SK-N-SH (cell line): ENCODE data around the gene SAMD14. TPM values are rescaled to one million over a fixed set of nuclear protein-coding genes. Genes with fewer than 3 reads are reported as not detected.

Source experiments
- CTCF ChIA-PET: fragments of 300-600, 350-600 bp; formaldehyde crosslinking; extraction: SDS; loops from one replicate; lab custom pipeline; 2021; lab: Yijun Ruan, JAX
- POLR2A ChIA-PET: fragments of 350-600 bp; sonication (Branson Sonifier 250); formaldehyde crosslinking; extraction: SDS; loops from one replicate; lab custom pipeline; 2020; ENCODE audit warnings: antibody characterized with exemption, inconsistent platforms; lab: Yijun Ruan, JAX
- DNase-seq: peaks from one replicate; pipeline ENCODE4 v3.0.0; 2012
- H2AFZ ChIP-seq: fragments of 200-600 bp; sonication (generic); 2 replicates; pipeline ENCODE4 v1.8.1; 2016; ENCODE audit warnings: antibody characterized with exemption, mild to moderate bottlenecking, low read depth
- H3F3A ChIP-seq: fragments of 200-600 bp; sonication (generic); replicated peaks from 2 replicates; pipeline ENCODE3; 2016; ENCODE audit warnings: antibody characterized with exemption, mild to moderate bottlenecking; ENCODE audit not compliant: insufficient read depth
- H3K27ac ChIP-seq, 2 experiments: fragments of 200-500 bp in 1 of 2; fragments of 200-600 bp in 1 of 2; sonication (Bioruptor generic) in 1 of 2; sonication (generic), shearing (Covaris generic) in 1 of 2; 2 replicates each; pipeline versions ENCODE4 v1.5.1 to v1.6.1; 2014 to 2016; ENCODE audit warnings: low read depth in 2 of 2, inconsistent platforms in 1 of 2, low read length in 1 of 2, mild to moderate bottlenecking in 1 of 2, mixed read lengths in 1 of 2
- H3K27me3 ChIP-seq: fragments of 200-600 bp; sonication (generic), shearing (Covaris generic); 2 replicates; pipeline ENCODE4 v1.6.1; 2016; ENCODE audit warnings: mixed run types; ENCODE audit not compliant: insufficient read depth
- H3K36me3 ChIP-seq, 2 experiments: fragments of 200-500 bp in 1 of 2; fragments of 200-600 bp in 1 of 2; sonication (Bioruptor generic) in 1 of 2; sonication (generic) in 1 of 2; replicated peaks in 1 of 2; 2 replicates each; pipeline versions ENCODE3 to v1.5.1; 2014 to 2016; ENCODE audit warnings: low read length in 1 of 2, mild to moderate bottlenecking in 1 of 2; ENCODE audit not compliant: insufficient read depth in 2 of 2, control insufficient read depth in 1 of 2
- H3K4me1 ChIP-seq, 2 experiments: fragments of 200-500 bp in 1 of 2; fragments of 200-600 bp in 1 of 2; sonication (Bioruptor generic) in 1 of 2; sonication (generic), shearing (Covaris generic) in 1 of 2; 2 replicates each; pipeline versions ENCODE4 v1.5.1 to v1.6.1; 2014 to 2016; ENCODE audit warnings: low read depth in 1 of 2, low read length in 1 of 2, mixed run types in 1 of 2; ENCODE audit not compliant: insufficient read depth in 2 of 2, control insufficient read depth in 1 of 2
- H3K4me2 ChIP-seq: fragments of 200-600 bp; sonication (generic), shearing (Covaris generic); 2 replicates; pipeline ENCODE4 v1.6.1; 2017; ENCODE audit warnings: mixed run types
- H3K4me3 ChIP-seq, 2 experiments: fragments of 200-500 bp in 1 of 2; fragments of 200-600 bp in 1 of 2; sonication (Bioruptor generic) in 1 of 2; sonication (generic), shearing (Covaris generic) in 1 of 2; 2 replicates each; pipeline versions ENCODE4 v1.5.1 to v1.8.1; 2014 to 2016; ENCODE audit warnings: low read depth in 2 of 2, inconsistent platforms in 1 of 2, low read length in 1 of 2, mild to moderate bottlenecking in 1 of 2, mixed read lengths in 1 of 2, moderate library complexity in 1 of 2
- H3K79me2 ChIP-seq: fragments of 200-600 bp; sonication (generic); 2 replicates; pipeline ENCODE4 v1.8.1; 2017; ENCODE audit warnings: mild to moderate bottlenecking; ENCODE audit not compliant: insufficient read depth
- H3K9ac ChIP-seq: fragments of 200-600 bp; sonication (generic); 2 replicates; pipeline ENCODE4 v1.6.1; 2017; ENCODE audit warnings: mixed run types
- H3K9me2 ChIP-seq: fragments of 200-600 bp; sonication (generic); 2 replicates; pipeline ENCODE4 v1.6.1; 2017; ENCODE audit warnings: mixed run types
- H3K9me3 ChIP-seq: fragments of 200-600 bp; sonication (generic); 2 replicates; pipeline ENCODE4 v1.6.1; 2017; ENCODE audit warnings: mixed run types, mild to moderate bottlenecking, moderate library complexity
- H4K20me1 ChIP-seq: fragments of 200-600 bp; sonication (generic); 2 replicates; pipeline ENCODE4 v1.6.1; 2017; ENCODE audit warnings: mild to moderate bottlenecking, mixed run types; ENCODE audit not compliant: insufficient read depth
- CHD2 ChIP-seq: fragments of 150-350 bp; IDR thresholded peaks from 2 replicates; pipeline ENCODE4 v1.6.1; 2018; ENCODE audit warnings: low read length; ENCODE audit not compliant: partially characterized antibody
- ELF1 ChIP-seq: IDR thresholded peaks from 2 replicates; pipeline ENCODE4 v1.4.0; 2012
- EP300 ChIP-seq, 2 experiments: IDR thresholded peaks; 2 replicates each; pipeline versions ENCODE4 v1.4.0 to v1.6.1; 2012; ENCODE audit warnings: borderline replicate concordance in 1 of 2, low read depth in 1 of 2, low read length in 1 of 2
- FOSL2 ChIP-seq: IDR thresholded peaks from 2 replicates; pipeline ENCODE4 v1.4.0; 2012; ENCODE audit warnings: low read depth, mild to moderate bottlenecking, moderate library complexity, borderline replicate concordance
- FOXJ3 ChIP-seq: sonication (generic); formaldehyde crosslinking; IDR thresholded peaks from 2 replicates; pipeline ENCODE4 v1.5.1; 2020; ENCODE audit warnings: mild to moderate bottlenecking, missing genetic modification reagents
- GABPA ChIP-seq: IDR thresholded peaks from 2 replicates; pipeline ENCODE4 v1.4.0; 2012; ENCODE audit warnings: low read depth, mild to moderate bottlenecking
- JUND ChIP-seq: IDR thresholded peaks from 2 replicates; pipeline ENCODE4 v1.4.0; 2012
- MAX ChIP-seq: IDR thresholded peaks from 2 replicates; pipeline ENCODE4 v1.4.0; 2012; ENCODE audit warnings: low read depth
- MXI1 ChIP-seq: IDR thresholded peaks from 2 replicates; pipeline ENCODE4 v1.6.1; 2012; ENCODE audit warnings: mild to moderate bottlenecking, low read depth, low read length, improper control_type of control experiment
- NFIC ChIP-seq: IDR thresholded peaks from 2 replicates; pipeline ENCODE4 v1.4.0; 2012; ENCODE audit warnings: borderline replicate concordance
- NRF1 ChIP-seq: IDR thresholded peaks from 2 replicates; pipeline ENCODE4 v1.6.1; 2012; ENCODE audit warnings: low read depth, mild to moderate bottlenecking, low read length
- PBX3 ChIP-seq: IDR thresholded peaks from 2 replicates; pipeline ENCODE4; 2012
- RFX5 ChIP-seq: IDR thresholded peaks from 2 replicates; pipeline ENCODE4 v1.6.1; 2012; ENCODE audit warnings: mild to moderate bottlenecking, improper control_type of control experiment, low read length
- SIN3A ChIP-seq: IDR thresholded peaks from 2 replicates; pipeline ENCODE4 v1.6.1; 2012; ENCODE audit warnings: low read depth, mild to moderate bottlenecking, low read length, moderate library complexity, borderline replicate concordance
- SMC3 ChIP-seq: IDR thresholded peaks from 2 replicates; pipeline ENCODE4 v1.6.1; 2012; ENCODE audit warnings: low read depth, low read length, improper control_type of control experiment
- TCF12 ChIP-seq: IDR thresholded peaks from 2 replicates; pipeline ENCODE4 v1.4.0; 2012
- TEAD4 ChIP-seq: IDR thresholded peaks from 2 replicates; pipeline ENCODE4 v1.4.0; 2012; ENCODE audit warnings: mild to moderate bottlenecking, borderline replicate concordance; ENCODE audit not compliant: insufficient read depth
- YY1 ChIP-seq: IDR thresholded peaks from 2 replicates; pipeline ENCODE4 v1.4.0; 2012; ENCODE audit warnings: low read depth, mild to moderate bottlenecking
- WGBS: methylation state at CpG from one replicate; pipeline ENCODE4 v1.1.6; 2017; ENCODE audit warnings: low lambda C conversion rate; 5-methylcytosine and 5-hydroxymethylcytosine counted together
- polyA plus RNA-seq, 3 experiments: library from polyadenylated mRNA; depleted of rRNA; stranded (reverse); fragments of >200 nt; gene quantifications; 2 replicates each; pipeline ENCODE4 v1.2.3, GENCODE V29; 2012
- TF ChIP-seq, protein P1 (sequence below): IDR thresholded peaks from 2 replicates; pipeline ENCODE4 v1.4.0; 2012; ENCODE audit warnings: low read depth, borderline replicate concordance
- TF ChIP-seq, protein P2 (sequence below): fragments of 150-350 bp; IDR thresholded peaks from 2 replicates; pipeline ENCODE4 v1.6.1; 2017; ENCODE audit warnings: antibody characterized with exemption, low read length, low read depth, borderline replicate concordance

The SAMD14 gene
- polyA plus RNA-seq, 1 of the 3 experiments (the other 2 are of a cell fraction) = 3.4 TPM

GRCh38 chr17:50103252-50103651 is 26.7 kb downstream of the SAMD14 start:
- H3K9me2 ChIP-seq = no peaks in the 10 kb centered on the region
- H3K4me2 ChIP-seq = no peak overlapping the region
- peaks cover 0 to 24% of the 10 kb centered on the region in 2 experiments; a peak in 1 of 4 replicates for H3K4me1 ChIP-seq
- no peaks in the 10 kb centered on the region for H3K9me3 ChIP-seq
- WGBS = no CpG with 5 or more reads among the region's 2 CpGs
- peaks cover 5 to 13% of the 10 kb centered on the region in 2 experiments for H3K36me3 ChIP-seq
- H3K27ac ChIP-seq = no peak overlapping the region; a peak in 1 of 4 replicates
- no peak overlapping the region for H3K9ac ChIP-seq
- DNase-seq = no peak
- H3K4me3 ChIP-seq = no peak overlapping the region
- CTCF ChIA-PET = interaction anchor here (0.8 to 15.0 kb wide), 13 partner anchors 10 to 106 kb away, joined by 3 to 297 read pairs (median 6); partner anchors contain the start of genes COL1A1, PDK2 and PPP1R9B
- POLR2A ChIA-PET = interaction anchor here (1.0 kb wide), 1 partner anchor 28 kb away, joined by 3 read pairs; no protein-coding TSS in a partner anchor
- H3K27me3 ChIP-seq = no peaks in the 10 kb centered on the region
- H2AFZ ChIP-seq = no peak overlapping the region
- H4K20me1 ChIP-seq = 0 out of 2 replicates have a peak, but pooled peaks cover 3% of the 10 kb centered on the region
- TF ChIP-seq PBX3 = no peak
- peaks cover 9% of the 10 kb centered on the region for H3F3A ChIP-seq
- no peaks in the 10 kb centered on the region for H3K79me2 ChIP-seq

DNA sequence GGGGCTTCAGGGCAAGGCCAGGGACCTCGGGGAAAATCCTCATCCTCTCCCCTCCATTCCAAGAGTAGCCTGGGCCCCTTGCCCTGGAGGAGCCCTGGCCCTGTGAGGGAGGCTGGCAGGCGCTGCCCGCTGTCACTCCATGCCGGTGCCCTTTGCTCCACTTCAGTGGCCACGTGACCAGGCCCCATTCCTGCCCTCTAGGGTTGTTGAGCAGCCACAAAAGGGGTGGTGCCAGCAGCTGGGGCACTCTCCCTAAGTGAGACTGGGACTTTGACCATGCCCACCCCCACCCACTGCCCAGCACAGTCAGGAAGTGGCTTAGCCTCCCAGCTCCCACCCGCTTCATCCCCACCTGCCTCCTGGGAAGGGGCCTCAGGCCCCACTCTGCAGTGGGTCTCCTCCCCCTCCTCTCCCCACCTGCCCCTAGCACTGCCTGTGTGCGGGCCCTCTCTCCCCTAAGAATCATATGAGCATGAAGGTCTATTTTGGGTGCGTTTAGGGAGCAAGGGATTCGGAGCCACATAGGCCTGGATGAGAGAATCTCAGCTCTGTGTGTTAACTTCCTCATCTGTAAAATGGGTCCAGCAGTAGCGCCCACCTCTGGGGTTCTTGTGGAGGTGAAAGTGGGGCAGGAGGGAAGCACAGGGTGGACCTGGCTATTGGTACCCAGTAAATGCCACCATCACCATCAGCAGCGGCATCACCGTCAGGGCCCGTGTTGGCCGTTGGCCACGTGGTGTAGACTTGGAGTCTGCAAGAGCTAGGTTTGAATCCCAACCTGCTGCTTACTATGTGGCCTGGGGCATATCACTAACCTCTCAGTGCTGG is 27.6 kb downstream of the SAMD14 start:
- Histone ChIP-seq H3K79me2 (no peaks in the 10 kb centered on the region), H3K4me2 (no peak overlapping the region), H3K4me3 (no peak overlapping the region), H3K9ac (no peak overlapping the region), H3K9me2 (no peaks in the 10 kb centered on the region), H3K36me3 (peaks cover 5 to 19% of the 10 kb centered on the region in 2 experiments), H3K4me1 (peaks cover 0 to 24% of the 10 kb centered on the region in 2 experiments; a peak in 1 of 4 replicates), H2AFZ (no peak overlapping the region), H3K27me3 (no peaks in the 10 kb centered on the region), H3K9me3 (no peaks in the 10 kb centered on the region), H4K20me1 (0 out of 2 replicates have a peak, but pooled peaks cover 3% of the 10 kb centered on the region), H3K27ac (peak overlapping the region in 1 of 2 experiments; percentile 20; a peak in 2 of 4 replicates), H3F3A (peaks cover 9% of the 10 kb centered on the region)
- ChIA-PET CTCF (interaction anchor here (0.7 to 15.0 kb wide), 14 partner anchors 9 to 167 kb away, joined by 3 to 297 read pairs (median 5); partner anchors contain the start of genes COL1A1, PDK2, PPP1R9B and SGCA), POLR2A (interaction anchor here (0.6 to 1.0 kb wide), 2 partner anchors 28 to 70 kb away, joined by 3 read pairs; no protein-coding TSS in a partner anchor)
- DNase-seq = peak; percentile 77
- 86% methylated on average over 15 of the region's 15 CpGs for WGBS
- no peak for TF ChIP-seq SMC3
- no peak for TF ChIP-seq RFX5
- no peak for TF ChIP-seq TCF12
- TF ChIP-seq YY1 = no peak
- no peak for TF ChIP-seq GABPA
- no peak for TF ChIP-seq ELF1
- TF ChIP-seq, protein P1, sequence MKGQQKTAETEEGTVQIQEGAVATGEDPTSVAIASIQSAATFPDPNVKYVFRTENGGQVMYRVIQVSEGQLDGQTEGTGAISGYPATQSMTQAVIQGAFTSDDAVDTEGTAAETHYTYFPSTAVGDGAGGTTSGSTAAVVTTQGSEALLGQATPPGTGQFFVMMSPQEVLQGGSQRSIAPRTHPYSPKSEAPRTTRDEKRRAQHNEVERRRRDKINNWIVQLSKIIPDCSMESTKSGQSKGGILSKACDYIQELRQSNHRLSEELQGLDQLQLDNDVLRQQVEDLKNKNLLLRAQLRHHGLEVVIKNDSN = no peak
- TF ChIP-seq, protein P2, sequence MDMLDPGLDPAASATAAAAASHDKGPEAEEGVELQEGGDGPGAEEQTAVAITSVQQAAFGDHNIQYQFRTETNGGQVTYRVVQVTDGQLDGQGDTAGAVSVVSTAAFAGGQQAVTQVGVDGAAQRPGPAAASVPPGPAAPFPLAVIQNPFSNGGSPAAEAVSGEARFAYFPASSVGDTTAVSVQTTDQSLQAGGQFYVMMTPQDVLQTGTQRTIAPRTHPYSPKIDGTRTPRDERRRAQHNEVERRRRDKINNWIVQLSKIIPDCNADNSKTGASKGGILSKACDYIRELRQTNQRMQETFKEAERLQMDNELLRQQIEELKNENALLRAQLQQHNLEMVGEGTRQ = no peak
- TF ChIP-seq EP300 (IDR thresholded peaks at IDR 0.05; ENCODE audit: borderline replicate concordance in 1 of 2, low read depth in 1 of 2, low read length in 1 of 2) = no peak
- TF ChIP-seq TEAD4 = no peak
- no peak for TF ChIP-seq MXI1
- TF ChIP-seq NRF1 = no peak
- no peak for TF ChIP-seq NFIC
- no peak for TF ChIP-seq CHD2
- TF ChIP-seq SIN3A = no peak
- no peak for TF ChIP-seq MAX
- TF ChIP-seq FOSL2 = no peak
- no peak for TF ChIP-seq JUND
- TF ChIP-seq FOXJ3 (CRISPR knock-in tag) = no peak
